ENCODE measurements around the gene QRFPR.
A peak's percentile ranks its signal among the peaks of the same experiment; 100 is the strongest.
"Not testable (repeated sequence)": the region's sequence is repeated elsewhere in the genome, so short reads cannot be mapped to it uniquely, and the experiment has no call there.

QRFPR gene

GRCh38 chr4:121380776-121381462 is at the start of gene QRFPR:
QRFPR (minus strand) TSS chr4:121381018; CDS start chr4:121380647, 371 bp downstream.
- no peak for DNase-seq (ENCODE audit: low spot score)

DNA sequence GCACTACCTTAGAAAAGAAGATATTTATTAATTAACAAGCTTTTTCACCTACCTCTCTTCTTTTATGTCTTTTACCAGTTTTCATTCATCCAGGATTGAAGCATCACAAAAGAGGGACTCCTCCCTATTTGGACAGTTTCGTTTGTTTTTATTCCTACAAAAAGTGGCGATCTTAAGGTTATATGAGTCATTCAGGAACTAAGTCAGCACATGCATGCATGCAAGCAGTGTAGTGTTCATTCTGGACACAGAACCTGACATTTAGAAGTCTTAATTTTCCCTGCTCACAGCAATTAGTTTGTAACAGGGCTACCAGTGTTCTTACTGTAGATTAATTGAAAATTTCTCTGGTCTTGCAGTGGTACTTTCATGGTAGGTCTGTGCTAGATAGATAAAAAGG is 47.9 kb upstream of the QRFPR start:
- no peak for DNase-seq (ENCODE audit: low spot score)

DNA sequence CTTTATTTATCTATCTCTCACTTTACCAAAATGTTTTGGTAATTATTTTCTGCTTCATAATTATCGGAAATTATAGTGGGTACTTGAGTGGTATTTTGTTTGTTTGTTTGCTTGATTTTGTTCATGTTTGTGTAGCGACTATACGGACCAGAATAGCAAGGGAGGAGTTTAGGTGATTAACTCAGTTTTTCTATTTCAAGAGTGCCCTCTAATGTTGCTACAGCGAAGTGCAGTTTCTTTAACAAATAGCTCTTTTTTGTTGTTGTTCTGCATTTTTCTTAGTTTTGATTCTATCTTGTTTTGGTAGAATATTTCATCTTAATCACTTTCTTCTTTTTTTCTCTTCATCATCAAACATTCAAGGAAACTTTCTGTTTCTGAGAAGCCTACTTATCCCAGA is 40.8 kb upstream of the QRFPR start:
- DNase-seq (ENCODE audit: low spot score) = no peak

DNA sequence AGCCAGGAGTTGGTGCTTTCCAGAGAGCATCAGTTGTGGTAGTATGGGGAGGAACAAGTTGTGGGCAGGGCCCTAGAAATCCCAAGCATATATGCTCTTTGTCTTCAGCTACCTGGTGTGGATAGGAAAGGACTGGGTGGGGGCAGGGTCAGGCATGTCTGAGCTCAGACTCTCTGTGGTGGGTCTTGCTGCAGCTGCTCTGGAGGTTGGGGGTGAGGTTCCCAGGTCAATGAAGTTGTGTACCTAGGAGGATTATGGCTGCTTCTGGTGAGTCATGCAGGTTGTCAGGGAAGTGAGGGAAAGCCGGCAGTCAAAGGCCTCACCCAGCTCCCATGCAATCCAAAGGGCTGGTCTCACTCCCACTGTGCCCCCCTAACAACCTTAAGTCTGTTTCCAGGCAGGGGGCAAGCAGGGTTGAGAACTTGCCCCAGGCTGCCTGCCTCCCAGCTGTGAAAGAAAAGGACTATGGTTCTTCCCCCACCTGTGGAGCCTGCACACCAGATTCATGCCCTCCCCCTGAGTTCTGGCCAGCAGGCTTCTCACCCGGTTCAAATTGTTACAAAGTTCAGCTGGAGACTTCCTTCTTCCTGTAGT is 30.4 kb upstream of the QRFPR start:
- no peak for DNase-seq (ENCODE audit: low spot score)

DNA sequence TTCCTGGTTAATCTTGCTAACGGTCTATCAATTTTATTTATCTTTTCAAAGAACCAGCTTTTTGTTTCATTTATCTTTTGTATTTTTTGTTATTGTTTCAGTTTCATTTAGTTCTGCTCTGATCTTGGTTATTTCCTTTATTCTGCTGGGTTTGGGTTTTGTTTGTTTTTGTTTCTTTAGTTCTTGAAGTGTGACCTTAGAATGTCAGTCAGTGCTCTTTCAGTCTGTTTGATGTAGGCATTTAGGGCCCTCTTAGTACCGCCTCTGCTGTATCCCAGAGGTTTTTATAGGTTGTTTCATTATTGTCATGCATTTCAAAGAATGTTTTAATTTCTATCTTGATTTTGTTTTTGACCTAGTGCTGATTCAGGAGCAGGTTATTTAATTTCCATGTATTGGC is 27.7 kb upstream of the QRFPR start:
- DNase-seq (ENCODE audit: low spot score) = not testable (repeated sequence)

- no peak for DNase-seq (ENCODE audit: low spot score)
Measured at GRCh38 chr4:121400632-121401031, 19.8 kb upstream of the QRFPR start.

GRCh38 chr4:121397941-121398601 is 17.3 kb upstream of the QRFPR start:
- DNase-seq (ENCODE audit: low spot score) = no peak

DNA sequence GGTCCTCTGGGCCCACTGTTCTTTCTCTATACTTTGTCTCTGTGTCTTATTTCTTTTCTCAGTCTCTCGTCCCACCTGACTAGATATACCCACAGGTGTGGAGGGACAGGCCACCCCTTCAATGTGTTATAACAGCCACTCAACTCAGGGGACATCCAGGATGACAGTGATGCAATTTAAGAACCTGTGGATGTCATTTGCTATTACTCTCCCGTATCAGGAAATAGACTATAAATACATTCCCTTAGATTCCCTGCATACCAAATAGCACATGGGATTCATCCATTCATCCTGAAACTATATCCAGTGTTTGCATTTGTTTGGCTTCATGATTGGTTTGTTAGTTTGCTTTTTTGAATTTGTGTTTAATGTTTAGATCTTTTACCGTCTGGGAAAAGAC is 16.6 kb upstream of the QRFPR start:
- no peak for DNase-seq (ENCODE audit: low spot score)

GRCh38 chr4:121392426-121393086 is 11.7 kb upstream of the QRFPR start:
- DNase-seq (ENCODE audit: low spot score) = no peak

GRCh38 chr4:121390335-121390734 is 9.5 kb upstream of the QRFPR start:
- no peak for DNase-seq (ENCODE audit: low spot score)

DNA sequence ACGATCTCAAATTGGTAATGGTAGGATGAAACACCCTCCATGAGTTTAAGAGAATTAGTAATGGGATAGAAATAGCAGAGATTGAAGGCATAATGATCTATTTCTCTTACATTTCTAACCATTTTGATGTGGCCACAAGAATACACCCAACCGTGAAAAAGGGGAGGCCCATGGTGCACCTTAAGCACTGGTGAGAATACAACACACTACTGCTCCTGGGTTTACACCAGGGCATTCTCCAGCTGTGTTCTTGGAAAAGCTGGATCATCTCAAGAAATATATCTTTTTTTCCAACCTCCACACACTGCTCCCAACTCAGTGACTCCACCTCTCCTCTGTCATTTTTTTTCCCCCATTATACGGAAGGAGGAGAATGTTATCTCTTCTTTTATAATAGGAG is 1.5 kb downstream of the QRFPR start:
- DNase-seq (ENCODE audit: low spot score) = no peak

DNA sequence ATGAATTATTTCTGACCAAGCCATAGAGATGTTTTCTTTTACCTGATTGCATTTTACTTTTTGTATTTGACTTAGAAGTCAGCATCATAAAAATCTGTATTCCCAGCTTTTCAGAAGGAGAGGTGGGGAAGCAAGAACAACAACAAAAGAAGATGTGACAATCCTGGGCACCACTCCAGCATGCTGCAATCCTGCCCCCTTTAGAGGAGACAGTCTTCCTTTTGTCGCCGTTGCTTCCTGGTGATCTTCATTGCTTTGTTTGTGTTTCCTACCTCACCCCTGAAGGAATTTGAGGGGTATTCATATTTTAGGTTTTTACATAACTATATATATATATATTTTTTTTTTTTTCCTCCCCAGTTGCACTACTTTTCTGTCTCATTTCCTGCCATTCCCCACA is 3.7 kb downstream of the QRFPR start:
- DNase-seq (ENCODE audit: low spot score) = no peak

DNA sequence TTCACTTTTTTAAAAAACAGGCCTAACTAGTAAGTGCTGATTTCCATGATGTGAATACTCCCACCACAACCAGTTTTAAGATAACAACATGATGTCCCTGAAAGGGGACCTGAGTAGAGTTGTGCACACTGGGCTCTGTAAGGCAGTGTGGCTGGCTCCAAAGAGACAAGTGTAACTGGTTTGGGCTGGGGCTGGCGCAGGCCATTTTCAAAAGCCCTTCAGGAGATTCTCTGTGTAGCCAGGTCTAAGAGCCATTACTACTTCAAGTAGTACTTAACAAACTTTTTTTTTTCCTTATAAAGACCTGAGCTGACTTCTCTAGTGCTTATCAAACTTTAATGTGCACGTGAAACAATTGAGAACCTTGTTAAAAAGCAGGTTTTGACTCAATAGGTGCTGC is 4.3 kb downstream of the QRFPR start:
- no peak for DNase-seq (ENCODE audit: low spot score)

GRCh38 chr4:121376097-121376496 is 4.7 kb downstream of the QRFPR start:
- DNase-seq (ENCODE audit: low spot score) = no peak

DNA sequence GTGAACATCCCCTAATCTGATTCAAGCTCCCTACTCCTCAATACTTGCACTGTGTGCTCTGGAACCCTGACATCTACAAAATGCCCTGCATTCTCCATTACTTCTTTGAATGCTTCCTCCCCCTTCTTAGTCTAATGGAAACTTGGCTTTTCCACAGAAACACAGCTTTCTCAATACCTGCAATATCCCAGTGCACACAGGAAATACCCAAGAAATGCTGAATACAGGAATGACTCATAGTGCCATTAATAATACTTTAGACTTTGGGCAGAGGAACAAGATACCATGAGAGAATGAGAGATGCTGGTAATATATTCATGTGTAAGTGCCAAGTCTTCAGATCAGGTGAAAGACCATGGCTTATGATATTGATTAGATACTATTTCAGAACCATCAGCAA is 5.6 kb downstream of the QRFPR start:
- no peak for DNase-seq (ENCODE audit: low spot score)

DNA sequence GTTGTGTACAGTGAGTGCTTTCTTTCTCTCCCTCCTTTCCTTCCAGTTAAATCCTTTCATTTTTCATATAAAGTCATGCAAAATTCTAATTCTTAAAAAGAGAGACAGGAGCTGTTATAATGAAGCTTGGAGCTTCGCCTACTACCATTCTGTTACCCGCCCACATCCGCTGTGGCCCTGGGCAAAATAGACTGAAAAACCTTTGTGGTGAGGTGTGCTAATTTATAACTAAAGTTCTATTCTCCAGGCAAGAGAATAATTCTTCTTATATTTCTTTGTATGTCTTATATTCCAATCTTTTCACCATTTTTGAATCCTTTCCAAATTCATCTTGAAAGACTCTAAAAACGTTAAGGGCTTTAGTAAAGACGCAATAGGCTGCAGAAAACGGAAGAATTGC is 7.0 kb downstream of the QRFPR start:
- no peak for DNase-seq (ENCODE audit: low spot score)

GRCh38 chr4:121370729-121371325 is 10.0 kb downstream of the QRFPR start:
- peak; percentile 39 for DNase-seq (ENCODE audit: low spot score)

- DNase-seq (ENCODE audit: low spot score) = no peak
Measured at GRCh38 chr4:121360495-121360894, 20.3 kb downstream of the QRFPR start.

GRCh38 chr4:121358473-121358872 is 22.3 kb downstream of the QRFPR start:
- DNase-seq (ENCODE audit: low spot score) = no peak

- no peak for DNase-seq (ENCODE audit: low spot score)
Measured at GRCh38 chr4:121353213-121353612, 27.6 kb downstream of the QRFPR start.

DNA sequence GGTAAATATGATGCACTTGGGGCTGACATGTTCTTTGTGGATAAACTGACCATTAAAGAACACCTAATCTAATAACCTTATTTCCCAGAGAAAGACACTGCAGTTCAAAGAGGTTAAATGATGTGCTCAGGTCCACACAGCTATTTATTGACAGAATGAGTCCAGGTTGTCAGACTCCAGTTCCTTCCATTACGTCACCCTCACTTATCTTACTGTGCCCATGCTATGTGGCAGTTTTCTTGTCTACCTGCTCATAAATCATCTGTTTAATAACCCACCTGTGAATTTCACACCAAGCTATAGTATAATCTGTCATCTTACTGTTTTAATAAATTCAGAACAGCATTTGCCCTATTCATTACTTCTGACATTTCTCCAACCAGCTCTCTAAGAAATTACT is 36.7 kb downstream of the QRFPR start:
- DNase-seq (ENCODE audit: low spot score) = no peak

- DNase-seq (ENCODE audit: low spot score) = no peak
Measured at GRCh38 chr4:121340247-121340646, 40.6 kb downstream of the QRFPR start.

DNA sequence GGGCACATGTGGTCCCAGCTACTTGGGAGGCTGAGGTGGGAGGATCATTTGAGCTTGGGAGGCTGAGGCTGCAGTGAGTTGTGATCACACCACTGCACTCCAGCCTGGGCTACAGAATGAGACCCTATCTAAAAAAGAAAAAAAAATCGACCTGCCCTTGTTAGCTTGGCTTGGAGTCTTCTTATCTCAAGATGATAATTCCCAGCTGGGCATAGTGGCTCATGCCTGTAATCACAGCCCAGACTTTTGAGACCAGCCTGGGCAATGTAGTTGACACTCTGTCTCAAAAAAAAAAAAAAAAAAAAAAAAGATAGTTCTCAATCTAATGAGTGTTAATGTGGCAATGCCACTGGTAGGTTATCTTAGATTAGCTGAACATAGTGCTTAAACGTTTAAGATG is 41.0 kb downstream of the QRFPR start:
- DNase-seq (ENCODE audit: low spot score) = no peak
